Large intestine (tissue), 3 donors: Measurements from ENCODE around the gene CCHCR1. TPM values are rescaled to one million over a fixed set of nuclear protein-coding genes. Genes with fewer than 3 reads are reported as not detected.

Source experiments
- DNase-seq, 2 donors: peaks; one replicate each; pipeline versions ENCODE4 v3.0.0 to v3.0.0-alpha.2; 2013
- H3K27ac ChIP-seq: one replicate; pipeline ENCODE4 v1.5.1; 2013; ENCODE audit warnings: low read length
- H3K27me3 ChIP-seq: 2 replicates; pipeline ENCODE4 v1.6.1; 2013; ENCODE audit warnings: low read length; ENCODE audit not compliant: control insufficient read depth, insufficient read depth
- H3K36me3 ChIP-seq: 2 replicates; pipeline ENCODE4 v1.6.1; 2013; ENCODE audit warnings: low read length; ENCODE audit not compliant: control insufficient read depth, insufficient read depth
- H3K4me1 ChIP-seq: one replicate; pipeline ENCODE4 v1.6.1; 2013; ENCODE audit warnings: low read length; ENCODE audit not compliant: control insufficient read depth, insufficient read depth
- H3K4me3 ChIP-seq: one replicate; pipeline ENCODE4 v1.5.1; 2013; ENCODE audit warnings: low read length
- H3K9me3 ChIP-seq: one replicate; pipeline ENCODE4 v1.6.1; 2013; ENCODE audit warnings: mild to moderate bottlenecking, low read depth, low read length, moderate library complexity; ENCODE audit not compliant: control insufficient read depth
- WGBS: methylation state at CpG from one replicate; pipeline ENCODE4 v1.1.5; 2013; ENCODE audit warnings: low lambda C conversion rate; ENCODE audit not compliant: insufficient coverage; 5-methylcytosine and 5-hydroxymethylcytosine counted together
- polyA plus RNA-seq: library from polyadenylated mRNA; unstranded; fragments of 120-200 nt; gene quantifications from one replicate; pipeline ENCODE4 v1.2.1, GENCODE V29; 2013

Gene CCHCR1
- polyA plus RNA-seq, 1 donor, result 17.4 TPM

DNA sequence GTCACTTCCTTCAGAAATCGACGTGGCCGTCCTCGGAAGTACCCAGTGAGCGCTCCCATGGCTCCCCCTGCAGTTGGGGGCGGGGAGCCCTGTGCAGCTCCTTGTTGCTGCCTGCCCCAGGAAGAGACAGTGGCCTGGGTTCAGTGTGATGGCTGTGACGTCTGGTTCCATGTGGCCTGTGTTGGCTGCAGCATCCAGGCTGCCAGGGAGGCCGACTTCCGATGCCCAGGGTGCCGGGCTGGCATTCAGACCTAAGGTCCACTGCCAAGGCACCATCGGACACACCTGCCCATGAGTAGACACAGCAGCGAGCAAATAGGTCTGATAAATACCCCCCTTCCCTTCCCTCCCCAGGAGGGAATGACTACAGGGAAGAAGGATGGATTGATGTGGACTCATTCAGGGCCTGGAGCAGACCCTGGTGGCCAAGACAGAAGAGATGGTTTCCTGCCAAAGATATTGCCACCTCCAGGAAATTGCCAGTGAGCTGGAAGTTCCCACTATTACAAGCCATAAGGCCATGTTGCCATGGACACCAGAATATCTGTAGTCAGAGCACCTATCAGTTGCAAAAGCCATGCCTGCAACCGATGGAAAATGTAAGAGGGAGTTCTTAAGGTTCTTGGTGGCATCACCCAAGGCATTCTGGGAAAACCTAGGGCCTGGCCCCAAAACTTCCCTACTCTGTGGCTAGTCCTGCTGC, 5.0 kb upstream of the CCHCR1 start:
- no peak for DNase-seq
- peaks cover 3% of the 10 kb centered on the region for H3K36me3 ChIP-seq
- no peaks in the 10 kb centered on the region for H3K27me3 ChIP-seq
- no peaks in the 10 kb centered on the region for H3K9me3 ChIP-seq
- H3K27ac ChIP-seq, result no peak overlapping the region
- H3K4me3 ChIP-seq, result no peak overlapping the region
- no CpG with 5 or more reads among the region's 13 CpGs for WGBS
- peaks cover 6% of the 10 kb centered on the region for H3K4me1 ChIP-seq

GRCh38 chr6:31161216-31162126, 3.9 kb upstream of the CCHCR1 start:
- Histone ChIP-seq H3K9me3 (no peaks in the 10 kb centered on the region), H3K4me1 (peaks cover 12% of the 10 kb centered on the region), H3K36me3 (peaks cover 3% of the 10 kb centered on the region), H3K4me3 (no peak overlapping the region), H3K27ac (no peak overlapping the region), H3K27me3 (no peaks in the 10 kb centered on the region)
- WGBS, result no CpG with 5 or more reads among the region's 19 CpGs
- no peak for DNase-seq

DNA sequence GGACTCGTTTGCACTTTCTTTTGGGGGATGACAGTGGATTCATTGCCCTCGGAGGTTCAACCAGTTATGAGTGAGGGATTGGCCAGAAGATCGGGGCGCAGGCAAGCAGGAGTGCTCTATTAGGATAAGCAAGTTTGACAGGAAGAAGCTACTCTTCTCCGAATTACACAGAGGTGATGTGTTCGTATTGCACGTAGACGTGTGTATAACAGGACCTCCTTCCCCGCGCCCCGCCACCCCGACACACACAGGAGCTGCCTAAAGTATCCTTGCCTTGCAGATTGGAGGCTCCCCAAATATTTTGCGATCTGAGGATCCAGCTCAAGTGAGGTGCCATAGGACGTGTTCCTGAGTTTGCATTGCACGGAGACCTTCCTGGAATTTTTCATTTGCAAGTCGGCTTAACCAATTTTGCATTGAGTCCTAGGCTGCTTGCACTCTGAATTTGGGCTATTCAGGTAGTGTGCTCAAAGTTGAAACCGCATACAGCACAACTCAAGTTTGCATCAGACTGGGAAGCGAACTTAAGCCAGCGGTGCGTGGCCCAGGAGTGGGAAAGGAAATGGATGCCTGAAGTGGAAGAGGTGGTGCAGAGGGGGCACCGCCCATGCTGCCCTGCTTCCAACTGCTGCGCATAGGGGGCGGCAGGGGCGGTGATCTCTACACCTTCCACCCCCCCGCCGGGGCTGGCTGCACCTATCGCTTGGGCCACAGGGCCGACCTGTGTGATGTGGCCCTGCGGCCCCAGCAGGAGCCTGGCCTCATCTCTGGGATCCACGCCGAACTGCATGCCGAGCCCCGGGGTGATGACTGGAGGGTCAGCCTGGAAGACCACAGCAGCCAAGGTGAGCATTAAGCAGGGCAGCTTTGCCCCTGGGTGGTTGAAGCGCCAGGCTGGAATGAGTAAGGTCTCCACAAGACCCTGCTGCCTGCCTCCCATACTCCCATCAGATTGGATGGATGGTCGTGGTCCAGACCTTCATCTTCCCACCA, 1.6 kb upstream of the CCHCR1 start:
- 0% methylated on average over 1 of the region's 35 CpGs for WGBS
- Histone ChIP-seq H3K27me3 (no peaks in the 10 kb centered on the region), H3K4me1 (peaks cover 12% of the 10 kb centered on the region), H3K9me3 (no peaks in the 10 kb centered on the region), H3K36me3 (peaks cover 9% of the 10 kb centered on the region), H3K4me3 (peak overlapping the region; percentile 63), H3K27ac (no peak overlapping the region)
- peak in 1 of 2 donors; percentile 14 for DNase-seq

DNA sequence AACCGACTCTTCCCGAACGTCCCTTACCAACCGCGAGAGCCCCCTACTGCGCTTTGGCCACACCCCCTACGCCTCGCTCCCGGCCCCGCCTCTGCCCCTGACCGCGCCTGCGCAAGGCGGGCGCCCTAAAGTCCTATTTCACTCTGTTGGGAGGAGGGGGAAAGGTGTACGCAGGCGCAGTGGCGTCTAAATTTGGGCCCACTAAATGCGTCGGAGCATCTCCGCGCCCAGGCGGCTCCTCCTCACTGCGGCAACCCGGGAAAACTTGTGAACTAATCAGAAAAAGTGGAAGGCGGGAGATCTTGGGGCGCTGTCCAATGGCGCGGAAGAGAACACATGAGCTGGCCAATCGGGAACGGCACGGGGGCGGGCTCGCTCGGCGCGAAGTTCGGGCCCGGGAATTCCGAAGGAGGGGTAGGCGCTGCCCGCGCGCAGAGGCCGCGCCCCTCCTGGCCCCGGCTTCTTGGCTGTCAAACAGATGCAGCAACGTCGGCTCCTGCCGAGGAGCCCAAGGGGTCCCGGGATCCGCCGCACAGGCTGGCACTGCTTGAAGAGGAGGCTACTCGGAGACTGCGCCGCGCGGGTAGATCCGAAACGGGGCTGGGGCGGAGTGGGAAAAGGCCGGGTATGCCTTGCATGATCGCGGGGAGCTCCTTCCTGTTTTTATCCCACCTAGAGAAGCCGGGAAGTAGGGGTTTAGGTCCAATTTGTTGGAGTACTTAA, 699 bp upstream of the CCHCR1 start, which contains the start of gene TCF19:
Gene TCF19, plus strand, starts transcription at position 450 of the 723 bp plus-strand sequence. CDS start 881 bp downstream, outside the sequence.
- Histone ChIP-seq H3K27me3 (no peaks in the 10 kb centered on the region), H3K36me3 (peaks cover 12% of the 10 kb centered on the region), H3K27ac (peak within 1 kb of the TSS; percentile 29), H3K4me3 (peak within 1 kb of the TSS; percentile 63), H3K9me3 (no peaks in the 10 kb centered on the region), H3K4me1 (peaks cover 12% of the 10 kb centered on the region)
- 0% methylated on average over 4 of the region's 65 CpGs for WGBS
- peak; percentile 98 for DNase-seq

DNA sequence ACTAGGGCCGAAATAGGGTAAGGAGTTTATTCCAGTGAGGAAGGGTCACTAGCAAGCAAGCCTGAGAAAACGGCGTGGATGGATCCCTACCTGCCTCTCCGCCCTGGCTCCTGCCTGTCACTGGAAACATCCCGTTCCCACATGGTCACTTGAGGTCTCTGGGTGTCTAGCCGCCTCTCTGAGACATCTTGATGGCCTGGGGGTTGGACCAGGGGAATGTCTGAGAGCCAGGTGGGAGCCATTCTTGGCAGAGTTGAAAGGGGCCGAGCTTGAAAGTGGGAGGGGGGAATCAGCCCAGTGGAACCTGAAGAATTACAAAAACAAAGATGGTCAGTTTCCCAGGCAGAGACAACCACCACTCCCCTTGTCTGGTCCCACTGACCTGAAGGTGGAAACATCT, 961 bp downstream of the CCHCR1 start:
- no peak for DNase-seq
- Histone ChIP-seq H3K4me3 (no peak overlapping the region), H3K36me3 (peaks cover 12% of the 10 kb centered on the region), H3K27me3 (no peaks in the 10 kb centered on the region), H3K9me3 (no peaks in the 10 kb centered on the region), H3K27ac (no peak overlapping the region), H3K4me1 (peaks cover 12% of the 10 kb centered on the region)
- WGBS, result no CpG with 5 or more reads among the region's 7 CpGs

- no peak for DNase-seq
- no peak overlapping the region for H3K4me3 ChIP-seq
- no peaks in the 10 kb centered on the region for H3K9me3 ChIP-seq
- H3K36me3 ChIP-seq, result peaks cover 17% of the 10 kb centered on the region
- H3K27me3 ChIP-seq, result no peaks in the 10 kb centered on the region
- H3K27ac ChIP-seq, result no peak overlapping the region
- peaks cover 11% of the 10 kb centered on the region for H3K4me1 ChIP-seq
- no CpG with 5 or more reads among the region's 15 CpGs for WGBS
Observed at GRCh38 chr6:31154436-31154835, 3.2 kb downstream of the CCHCR1 start.

DNA sequence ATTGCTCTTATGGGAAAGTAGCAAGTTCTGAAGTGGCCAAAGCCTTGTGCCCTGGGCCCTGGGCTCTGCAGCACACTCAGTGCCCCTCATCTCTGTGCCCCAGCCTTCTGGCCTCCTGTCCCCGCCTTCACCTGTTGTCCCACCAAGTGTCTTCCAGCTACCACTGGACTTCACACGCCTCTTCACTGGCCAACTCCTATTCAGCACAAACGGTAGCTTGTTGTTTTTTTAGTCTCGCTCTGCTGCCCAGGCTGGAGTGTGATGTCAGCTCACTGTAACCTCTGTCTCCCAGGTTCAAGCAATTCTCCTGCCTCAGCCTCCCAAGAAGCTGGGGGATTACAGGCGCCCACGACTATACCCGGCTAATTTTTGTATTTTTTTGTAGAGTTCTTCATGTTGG, 4.8 kb downstream of the CCHCR1 start:
- H3K4me1 ChIP-seq, result peaks cover 5% of the 10 kb centered on the region
- WGBS, result no CpG with 5 or more reads among the region's 7 CpGs
- no peak for DNase-seq
- H3K27ac ChIP-seq, result no peak overlapping the region
- H3K36me3 ChIP-seq, result peaks cover 23% of the 10 kb centered on the region
- H3K4me3 ChIP-seq, result no peak overlapping the region
- H3K9me3 ChIP-seq, result no peaks in the 10 kb centered on the region
- H3K27me3 ChIP-seq, result no peaks in the 10 kb centered on the region

GRCh38 chr6:31149827-31150447, 7.7 kb downstream of the CCHCR1 start:
- Histone ChIP-seq H3K4me1 (no peaks in the 10 kb centered on the region), H3K4me3 (no peak overlapping the region), H3K9me3 (no peaks in the 10 kb centered on the region), H3K27ac (no peak overlapping the region), H3K36me3 (peaks cover 22% of the 10 kb centered on the region), H3K27me3 (no peaks in the 10 kb centered on the region)
- WGBS, result 80% methylated on average over 2 of the region's 6 CpGs
- DNase-seq, result no peak

- no peak overlapping the region for H3K27ac ChIP-seq
Observed at GRCh38 chr6:31145386-31145785, 12.2 kb downstream of the CCHCR1 start.

More at GRCh38 chr6:31145386-31145785, 12.2 kb downstream of the CCHCR1 start:
- Histone ChIP-seq H3K4me1 (no peaks in the 10 kb centered on the region), H3K36me3 (peaks cover 28% of the 10 kb centered on the region), H3K4me3 (no peak overlapping the region), H3K27me3 (no peaks in the 10 kb centered on the region), H3K9me3 (no peaks in the 10 kb centered on the region)
- no peak for DNase-seq
- WGBS, result 100% methylated on average over 1 of the region's 10 CpGs
